Keratinocyte (primary cell): Measurements from ENCODE around the gene GRAP.

ENCODE experiments used
- CTCF ChIP-seq, 3 experiments: IDR thresholded peaks in 1 of 3; conservative IDR thresholded peaks in 1 of 3; optimal IDR thresholded peaks in 1 of 3; 2 replicates in 2 of 3; 3 replicates in 1 of 3; pipeline versions ENCODE3 to v1.5.1; 2011; ENCODE audit warnings: low read length in 3 of 3, mild to moderate bottlenecking in 3 of 3, moderate library complexity in 2 of 3, control low read depth in 1 of 3, inconsistent platforms in 1 of 3; ENCODE audit not compliant: insufficient read depth in 2 of 3; ENCODE audit errors: extremely low read depth in 1 of 3
- EZH2 ChIP-seq: IDR thresholded peaks from one replicate; pipeline ENCODE4 v1.6.1; 2012; ENCODE audit warnings: inconsistent platforms, mild to moderate bottlenecking, low read length, moderate library complexity

- TF ChIP-seq EZH2 (no peak), CTCF (optimal IDR thresholded peaks at IDR 0.05 in 1 of 3, IDR thresholded peaks at IDR 0.05 in 1 of 3, conservative IDR thresholded peaks at IDR 0.05 in 1 of 3; ENCODE audit: extremely low read depth in 1 of 3, insufficient read depth in 2 of 3, low read length in 3 of 3) (no peak)
Measured at GRCh38 chr17:19022747-19023146, 24.0 kb downstream of the GRAP start.
